Esophagus squamous epithelium (tissue), 5 donors: ENCODE results near the gene MPC1L. TPM values are rescaled to one million over a fixed set of nuclear protein-coding genes. Genes with fewer than 3 reads are reported as not detected.
"Not testable (repeated sequence)": the region's sequence is repeated elsewhere in the genome, so short reads cannot be mapped to it uniquely, and the experiment has no call there.

Experiments used
- DNase-seq: peaks from one replicate; lab custom pipeline; 2025; lab: John Stamatoyannopoulos, UW
- H3K27ac ChIP-seq, 4 donors: fragments of 200-600 bp; sonication (generic); one replicate each; pipeline ENCODE4 v1.5.1; 2016 to 2019; ENCODE audit warnings: mild to moderate bottlenecking in 1 of 4
- H3K27me3 ChIP-seq, 4 donors: fragments of 200-600 bp; sonication (generic); 1 replicate in 3 of 4; 2 replicates in 1 of 4; pipeline versions ENCODE4 v1.5.1 to v1.6.0; 2017 to 2021; ENCODE audit warnings: antibody characterized with exemption in 1 of 4
- H3K36me3 ChIP-seq, 3 donors: fragments of 200-600 bp; sonication (generic); one replicate each; pipeline ENCODE4 v1.5.1; 2016 to 2019
- H3K4me1 ChIP-seq, 3 donors: fragments of 200-600 bp; sonication (generic); one replicate each; pipeline ENCODE4 v1.5.1; 2017 to 2019
- H3K4me3 ChIP-seq, 4 donors: fragments of 200-600 bp; sonication (generic); 1 replicate in 3 of 4; 2 replicates in 1 of 4; pipeline ENCODE4 v1.5.1; 2016 to 2019; ENCODE audit warnings: mild to moderate bottlenecking in 2 of 4, moderate library complexity in 1 of 4
- H3K9me3 ChIP-seq, 3 donors: fragments of 200-600 bp; sonication (generic); one replicate each; pipeline ENCODE4 v1.5.1; 2016 to 2019
- POLR2A ChIP-seq, 4 donors: fragments of 450-650 bp; IDR thresholded peaks; one replicate each; pipeline ENCODE4 v1.6.1; 2017; ENCODE audit warnings: antibody characterized with exemption in 4 of 4, mild to moderate bottlenecking in 4 of 4, moderate library complexity in 3 of 4
- WGBS, 2 donors: methylation state at CpG; one replicate each; pipeline ENCODE4 v1.1.5; 2018; 5-methylcytosine and 5-hydroxymethylcytosine counted together
- intact Hi-C: fragments of 100-400 bp; cut with DNase I; formaldehyde crosslinking; loops from one replicate; pipeline ENCODE4 v1.15.0; 2022
- total RNA-seq, 4 donors: library from RNA; depleted of rRNA; stranded (reverse); fragments of >200 nt; gene quantifications; one replicate each; pipeline ENCODE4 v1.1.0, GENCODE V29; 2016
- TF ChIP-seq, protein P1 (sequence below), 6 experiments: fragments of 450-650 bp in 4 of 6; fragments of 200-600 bp in 2 of 6; sonication (generic) in 2 of 6; IDR thresholded peaks; one replicate each; pipeline ENCODE4 v1.5.1; 2016 to 2019; ENCODE audit warnings: antibody characterized with exemption in 6 of 6, mild to moderate bottlenecking in 4 of 6, moderate library complexity in 4 of 6
- donor health status: DM: yes; HTN: yes; CAD: no.

Gene MPC1L
- total RNA-seq, 4 donors from 2014 or later, result not detected

DNA sequence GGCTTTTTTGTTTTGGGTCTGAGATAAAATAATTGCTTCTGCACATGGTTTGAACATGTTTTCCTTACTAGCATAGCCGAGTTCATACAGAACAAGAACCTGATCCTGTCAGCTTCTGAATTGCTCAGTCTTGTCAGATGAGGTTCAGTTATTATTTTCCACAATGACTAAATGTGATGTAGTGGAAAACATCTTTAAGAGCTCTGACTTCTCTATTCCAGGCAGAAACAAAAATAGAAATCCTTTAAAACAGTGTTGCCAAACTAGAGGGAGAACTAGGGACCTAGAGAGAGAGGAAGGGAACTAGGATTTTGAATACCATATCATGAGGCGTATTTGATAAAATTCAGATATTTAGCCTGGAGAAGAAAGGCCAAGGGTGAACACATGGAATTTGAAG, 40.4 kb upstream of the MPC1L start:
- Histone ChIP-seq H3K4me1 (peaks cover 0 to 23% (median 3%) of the 10 kb centered on the region in 3 donors), H3K4me3 (no peak overlapping the region), H3K36me3 (no peaks in the 10 kb centered on the region), H3K27me3 (no peaks in the 10 kb centered on the region), H3K27ac (no peak overlapping the region), H3K9me3 (no peaks in the 10 kb centered on the region)
- no peak for DNase-seq
- no peak for TF ChIP-seq POLR2A (IDR thresholded peaks at IDR 0.05)
- TF ChIP-seq, protein P1, sequence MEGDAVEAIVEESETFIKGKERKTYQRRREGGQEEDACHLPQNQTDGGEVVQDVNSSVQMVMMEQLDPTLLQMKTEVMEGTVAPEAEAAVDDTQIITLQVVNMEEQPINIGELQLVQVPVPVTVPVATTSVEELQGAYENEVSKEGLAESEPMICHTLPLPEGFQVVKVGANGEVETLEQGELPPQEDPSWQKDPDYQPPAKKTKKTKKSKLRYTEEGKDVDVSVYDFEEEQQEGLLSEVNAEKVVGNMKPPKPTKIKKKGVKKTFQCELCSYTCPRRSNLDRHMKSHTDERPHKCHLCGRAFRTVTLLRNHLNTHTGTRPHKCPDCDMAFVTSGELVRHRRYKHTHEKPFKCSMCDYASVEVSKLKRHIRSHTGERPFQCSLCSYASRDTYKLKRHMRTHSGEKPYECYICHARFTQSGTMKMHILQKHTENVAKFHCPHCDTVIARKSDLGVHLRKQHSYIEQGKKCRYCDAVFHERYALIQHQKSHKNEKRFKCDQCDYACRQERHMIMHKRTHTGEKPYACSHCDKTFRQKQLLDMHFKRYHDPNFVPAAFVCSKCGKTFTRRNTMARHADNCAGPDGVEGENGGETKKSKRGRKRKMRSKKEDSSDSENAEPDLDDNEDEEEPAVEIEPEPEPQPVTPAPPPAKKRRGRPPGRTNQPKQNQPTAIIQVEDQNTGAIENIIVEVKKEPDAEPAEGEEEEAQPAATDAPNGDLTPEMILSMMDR (IDR thresholded peaks at IDR 0.05), result no peak
- intact Hi-C loops, result no loop called here
- WGBS, 2 donors, result 49 to 65% methylated on average over 2 of the region's 2 CpGs

DNA sequence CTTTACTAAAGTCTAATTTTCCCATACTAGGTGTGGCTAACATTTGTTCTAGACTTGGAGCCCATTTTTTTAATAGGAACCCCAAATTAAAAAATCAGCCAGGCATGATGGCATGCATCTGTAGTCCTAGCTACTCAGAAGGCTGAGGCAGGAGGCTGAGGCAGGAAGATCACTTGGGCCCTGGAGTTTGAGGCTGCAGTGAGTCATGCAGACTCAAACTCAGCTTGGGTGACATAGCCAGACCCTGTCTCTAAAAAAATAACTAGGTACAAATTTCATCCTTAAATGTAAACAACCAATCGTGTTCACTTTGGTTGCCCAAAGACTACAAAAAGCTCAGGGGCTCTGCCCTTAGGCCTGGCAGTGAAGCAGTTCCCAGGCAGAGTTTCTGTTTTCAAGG, 35.6 kb upstream of the MPC1L start:
- 63% methylated on average over 1 of the region's 1 CpG for WGBS, 2 donors
- H3K9me3 ChIP-seq, H3K27me3 ChIP-seq, H3K27ac ChIP-seq, H3K4me1 ChIP-seq, H3K4me3 ChIP-seq, intact Hi-C loops, DNase-seq: not testable (repeated sequence)
- H3K36me3 ChIP-seq, result peaks cover 0 to 37% (median 7%) of the 10 kb centered on the region in 3 donors

DNA sequence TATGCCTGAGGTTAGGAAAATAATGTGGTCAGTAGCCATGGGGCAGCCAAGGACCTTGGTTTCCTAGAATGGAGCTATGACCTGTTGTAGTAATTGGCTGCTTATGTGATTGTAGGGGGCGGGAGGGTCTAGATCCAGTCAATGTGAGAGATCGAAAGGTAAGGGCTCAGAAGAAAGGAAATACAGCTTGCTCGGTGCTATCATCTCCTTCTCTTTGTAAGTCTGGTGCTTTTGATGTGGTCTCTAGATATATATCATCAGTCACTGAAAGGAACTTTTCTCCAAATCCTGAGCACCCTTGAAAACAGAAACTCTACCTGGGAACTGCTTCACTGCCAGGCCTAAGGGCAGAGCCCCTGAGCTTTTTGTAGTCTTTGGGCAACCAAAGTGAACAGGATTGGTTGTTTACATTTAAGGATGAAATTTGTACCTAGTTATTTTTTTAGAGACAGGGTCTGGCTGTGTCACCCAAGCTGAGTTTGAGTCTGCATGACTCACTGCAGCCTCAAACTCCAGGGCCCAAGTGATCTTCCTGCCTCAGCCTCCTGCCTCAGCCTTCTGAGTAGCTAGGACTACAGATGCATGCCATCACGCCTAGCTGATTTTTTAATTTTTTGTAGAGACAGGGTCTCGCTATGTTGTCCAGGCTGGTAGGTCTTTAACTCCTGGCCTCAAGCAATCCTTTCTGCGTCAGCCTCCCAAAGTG, 33.5 kb upstream of the MPC1L start:
- peaks cover 0 to 59% (median 7%) of the 10 kb centered on the region in 3 donors for H3K36me3 ChIP-seq
- DNase-seq, H3K27ac ChIP-seq, intact Hi-C loops, H3K9me3 ChIP-seq, H3K4me1 ChIP-seq, H3K27me3 ChIP-seq, H3K4me3 ChIP-seq: not testable (repeated sequence)
- 83 to 92% methylated on average over 3 to 6 of the region's 6 CpGs for WGBS, 2 donors

DNA sequence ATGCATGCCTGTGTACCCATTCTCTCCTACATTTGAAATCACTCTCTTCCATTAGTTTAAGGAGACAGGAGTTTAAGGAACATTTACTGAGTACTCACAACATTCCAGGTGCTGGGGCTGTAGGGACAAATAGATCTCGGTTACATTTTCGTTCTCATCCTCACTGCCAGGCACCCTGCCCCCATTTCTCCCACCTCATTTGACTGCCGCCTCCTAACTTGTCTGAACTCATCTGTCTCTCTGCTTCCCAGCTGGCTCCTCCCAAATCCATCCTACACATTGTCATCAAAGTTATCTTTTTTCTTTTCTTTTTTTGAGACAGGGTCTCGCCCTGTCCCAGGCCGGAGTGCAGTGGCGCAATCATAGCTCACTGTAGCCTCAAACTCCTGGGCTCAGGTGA, 19.8 kb upstream of the MPC1L start:
- intact Hi-C loops, result no loop called here
- peaks cover 0 to 52% (median 0%) of the 10 kb centered on the region in 3 donors for H3K36me3 ChIP-seq

DNA sequence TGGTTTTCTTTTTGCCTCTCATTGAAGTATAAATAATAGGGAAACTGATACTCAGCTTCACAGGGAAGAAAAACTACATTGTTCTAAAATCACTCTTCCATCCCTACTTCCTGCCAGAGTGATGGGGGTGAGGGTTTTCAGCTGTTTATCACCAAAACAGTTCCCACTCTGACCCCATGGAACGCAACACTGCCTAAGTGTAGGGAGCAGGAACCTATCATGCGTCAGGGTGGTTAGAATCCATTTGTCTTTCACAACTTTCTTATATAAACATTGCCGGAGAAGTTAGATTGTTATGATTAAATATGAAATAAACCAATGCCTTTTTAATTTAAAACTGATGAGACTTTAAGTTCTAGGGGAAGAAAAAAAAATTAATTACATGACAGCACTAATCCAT, 15.8 kb upstream of the MPC1L start:
- H3K9me3 ChIP-seq, result no peaks in the 10 kb centered on the region
- H3K36me3 ChIP-seq, result peaks cover 0 to 13% (median 0%) of the 10 kb centered on the region in 3 donors
- no peak overlapping the region for H3K27ac ChIP-seq
- WGBS, 2 donors, result 72 to 93% methylated on average over 3 of the region's 3 CpGs
- H3K4me3 ChIP-seq, result no peak overlapping the region
- DNase-seq, result no peak
- intact Hi-C loops, result no loop called here
- TF ChIP-seq, protein P1 (IDR thresholded peaks at IDR 0.05), result no peak
- TF ChIP-seq POLR2A (IDR thresholded peaks at IDR 0.05), result no peak
- H3K4me1 ChIP-seq, result no peaks in the 10 kb centered on the region
- peaks cover 0 to 3% (median 0%) of the 10 kb centered on the region in 4 donors for H3K27me3 ChIP-seq

More for the DNA sequence above, 19.8 kb upstream of the MPC1L start:
- Histone ChIP-seq H3K4me1 (no peaks in the 10 kb centered on the region), H3K27me3 (peaks cover 0 to 3% (median 0%) of the 10 kb centered on the region in 4 donors), H3K9me3 (no peaks in the 10 kb centered on the region), H3K27ac (no peak overlapping the region), H3K4me3 (no peak overlapping the region)
- no peak for DNase-seq
- TF ChIP-seq, protein P1 (IDR thresholded peaks at IDR 0.05), result no peak
- no peak for TF ChIP-seq POLR2A (IDR thresholded peaks at IDR 0.05)
- 88 to 97% methylated on average over 6 of the region's 6 CpGs for WGBS, 2 donors

DNA sequence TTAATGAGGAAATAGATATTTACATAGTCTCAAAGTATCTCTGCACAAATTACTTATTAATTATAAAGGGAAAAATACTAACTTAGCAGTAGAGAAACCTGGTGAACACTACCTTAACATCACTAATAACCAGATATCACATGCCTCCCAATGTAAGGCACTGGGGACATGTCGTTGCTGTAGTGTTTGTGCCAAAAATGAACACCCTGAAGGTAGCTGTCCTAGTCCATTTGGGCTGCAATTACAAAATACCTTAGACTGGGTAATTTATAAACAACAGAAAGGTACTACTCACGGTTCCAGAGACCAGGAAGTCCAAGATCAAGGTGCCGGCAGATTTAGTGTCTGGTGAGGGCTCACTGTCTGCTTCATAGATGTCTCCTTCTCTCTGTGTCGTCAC, 10.7 kb upstream of the MPC1L start:
- no peak overlapping the region for H3K27ac ChIP-seq
- no peaks in the 10 kb centered on the region for H3K4me1 ChIP-seq
- H3K36me3 ChIP-seq, result no peaks in the 10 kb centered on the region
- no peaks in the 10 kb centered on the region for H3K27me3 ChIP-seq
- intact Hi-C loops, result no loop called here
- WGBS, 2 donors, result 33 to 63% methylated on average over 1 to 4 of the region's 4 CpGs
- no peak for DNase-seq
- H3K9me3 ChIP-seq, result no peaks in the 10 kb centered on the region
- no peak for TF ChIP-seq POLR2A (IDR thresholded peaks at IDR 0.05)
- TF ChIP-seq, protein P1 (IDR thresholded peaks at IDR 0.05), result no peak
- no peak overlapping the region for H3K4me3 ChIP-seq
